K562 (cell line): ENCODE results near the gene FAM219B. TPM values are rescaled to one million over a fixed set of nuclear protein-coding genes. Genes with fewer than 3 reads are reported as not detected.

Experiments used
- ATF6 ChIP-seq: sonication (generic); formaldehyde crosslinking; IDR thresholded peaks from 2 replicates; pipeline ENCODE4 v1.4.0; 2020; ENCODE audit warnings: mild to moderate bottlenecking, missing genetic modification reagents
- CBX3 ChIP-seq, 2 experiments: IDR thresholded peaks; 1 replicate in 1 of 2; 2 replicates in 1 of 2; pipeline ENCODE4 v1.6.1; 2012; ENCODE audit warnings: inconsistent platforms in 2 of 2, low read length in 2 of 2, borderline replicate concordance in 1 of 2, control low read depth in 1 of 2
- E2F5 ChIP-seq: sonication (generic); formaldehyde crosslinking; IDR thresholded peaks from 2 replicates; pipeline ENCODE4 v1.8.0; 2022; ENCODE audit warnings: mild to moderate bottlenecking, missing genetic modification reagents
- FIP1L1 ChIP-seq: fragments of 200-400 bp; formaldehyde crosslinking; IDR thresholded peaks from 2 replicates; pipeline ENCODE4 v1.6.1; 2018; ENCODE audit warnings: mild to moderate bottlenecking, low read depth, low read length; ENCODE audit not compliant: poor library complexity, severe bottlenecking
- HDAC1 ChIP-seq, 2 experiments: fragments of 450-650 bp; IDR thresholded peaks; 2 replicates each; pipeline ENCODE4 v1.6.1; 2016 to 2017; ENCODE audit warnings: inconsistent platforms in 1 of 2, mild to moderate bottlenecking in 1 of 2, moderate library complexity in 1 of 2
- HDAC3 ChIP-seq: fragments of 450-650 bp; IDR thresholded peaks from 2 replicates; pipeline ENCODE4 v1.6.1; 2018; ENCODE audit warnings: borderline replicate concordance, mild to moderate bottlenecking, moderate library complexity; ENCODE audit not compliant: partially characterized antibody
- HMBOX1 ChIP-seq: sonication (generic); IDR thresholded peaks from 2 replicates; pipeline ENCODE4 v1.6.1; 2016
- IRF2 ChIP-seq: sonication (generic); formaldehyde crosslinking; IDR thresholded peaks from 2 replicates; pipeline ENCODE4 v1.8.1; 2022; ENCODE audit warnings: mild to moderate bottlenecking, missing genetic modification reagents
- LEF1 ChIP-seq: fragments of 450-650 bp; IDR thresholded peaks from 2 replicates; pipeline ENCODE4 v1.6.1; 2016; ENCODE audit warnings: mild to moderate bottlenecking
- MTA3 ChIP-seq: fragments of 450-650 bp; formaldehyde crosslinking; IDR thresholded peaks from 2 replicates; pipeline ENCODE4 v1.6.1; 2017; ENCODE audit warnings: mild to moderate bottlenecking, borderline replicate concordance
- NBN ChIP-seq: fragments of 450-650 bp; IDR thresholded peaks from 2 replicates; pipeline ENCODE4 v1.6.1; 2016; ENCODE audit warnings: low read depth, mild to moderate bottlenecking
- SLC30A9 ChIP-seq: fragments of 250-450 bp; sonication (Bioruptor Pico); IDR thresholded peaks from 2 replicates; pipeline ENCODE4 v1.8.0; 2022; ENCODE audit warnings: mild to moderate bottlenecking, moderate library complexity
- SMARCA5 ChIP-seq: fragments of 450-650 bp; IDR thresholded peaks from 2 replicates; pipeline ENCODE4 v1.6.1; 2016
- SP1 ChIP-seq: sonication (generic); formaldehyde crosslinking; IDR thresholded peaks from 2 replicates; pipeline ENCODE4 v1.8.1; 2022; ENCODE audit warnings: mild to moderate bottlenecking, missing genetic modification reagents
- SPI1 ChIP-seq: IDR thresholded peaks from 2 replicates; pipeline ENCODE4 v1.6.1; 2011; ENCODE audit warnings: low read depth, low read length, control low read depth, borderline replicate concordance
- TBP ChIP-seq: optimal IDR thresholded peaks from 2 replicates; pipeline ENCODE3; 2011; ENCODE audit warnings: low read depth, low read length, improper control_type of control experiment
- TEAD4 ChIP-seq, 2 experiments: sonication (generic) in 1 of 2; formaldehyde crosslinking in 1 of 2; IDR thresholded peaks; 2 replicates each; pipeline versions ENCODE4 v1.6.1 to v1.8.0; 2012 to 2022; ENCODE audit warnings: borderline replicate concordance in 1 of 2, inconsistent platforms in 1 of 2, low read length in 1 of 2, mild to moderate bottlenecking in 1 of 2, missing genetic modification reagents in 1 of 2
- VEZF1 ChIP-seq: fragments of 200-800 bp; sonication (Bioruptor generic); IDR thresholded peaks from 2 replicates; pipeline ENCODE4 v1.6.1; 2017; ENCODE audit warnings: missing genetic modification characterization, missing compliant biosample characterization
- ZBTB2 ChIP-seq: fragments of 450-650 bp; IDR thresholded peaks from 2 replicates; pipeline ENCODE4 v1.6.1; 2016; ENCODE audit warnings: antibody characterized with exemption
- ZNF12 ChIP-seq: sonication (generic); formaldehyde crosslinking; IDR thresholded peaks from 2 replicates; pipeline ENCODE4 v1.4.0; 2020; ENCODE audit warnings: mild to moderate bottlenecking, missing genetic modification reagents
- ZNF347 ChIP-seq: fragments of 450-650 bp; formaldehyde crosslinking; IDR thresholded peaks from 2 replicates; pipeline ENCODE4 v1.4.0; 2020; ENCODE audit warnings: low read depth, mild to moderate bottlenecking, moderate library complexity
- polyA plus RNA-seq, 8 experiments: library from polyadenylated mRNA; depleted of rRNA in 4 of 8; stranded (reverse) in 5 of 8; unstranded in 3 of 8; fragments of >200 nt; fragmentation: Nextera tagmentation in 2 of 8; fragmentation: Illumina TruSeq in 1 of 8; extraction: Ambion mirVana in 2 of 8; extraction: Trizol in 1 of 8; gene quantifications; 2 replicates each; pipeline versions ENCODE4 v1.2.1 to v1.2.3, GENCODE V29; 2011 to 2014; ENCODE audit warnings: inconsistent platforms in 1 of 8, missing spikeins in 1 of 8
- total RNA-seq, 7 experiments: library from RNA; depleted of rRNA in 6 of 7; stranded (reverse); fragments of >200 nt in 6 of 7; fragmentation: Illumina TruSeq in 2 of 7; extraction: Trizol in 2 of 7; gene quantifications; 2 replicates each; pipeline versions ENCODE4 v1.2.1 to v1.2.3, GENCODE V29; 2011 to 2021; ENCODE audit warnings: low replicate concordance in 1 of 7

The FAM219B gene
- total and polyA plus RNA-seq, 9 of the 15 experiments (the other 6 are each of a cell fraction or from before 2014, with no cell fraction given) = 6.8 to 50.4 (median 29.4) TPM

GRCh38 chr15:74889390-74889882, 17.2 kb downstream of the FAM219B start (continued):
- 0 out of 2 replicates have a peak, but pooled peaks have one; percentile 19 for TF ChIP-seq MTA3
- no peak; the same call in 1 of the 2 replicates for TF ChIP-seq NBN
- TF ChIP-seq LEF1 = 0 out of 2 replicates have a peak, but pooled peaks have one; percentile 21
- TF ChIP-seq IRF2 (CRISPR knock-in tag) = no peak
- peak in 1 of 2 experiments; percentile 46; a peak in 1 of 4 replicates for TF ChIP-seq HDAC1 (IDR thresholded peaks at IDR 0.05)
- 0 out of 2 replicates have a peak, but pooled peaks have one; percentile 19 for TF ChIP-seq TEAD4 (IDR thresholded peaks at IDR 0.05; ENCODE audit: low read length)
- no peak for TF ChIP-seq TEAD4 (CRISPR knock-in tag; IDR thresholded peaks at IDR 0.05; ENCODE audit: borderline replicate concordance)
- TF ChIP-seq SLC30A9 (CRISPR knock-in tag) = no peak
- TF ChIP-seq TBP = peak; percentile 10
- TF ChIP-seq CBX3 (IDR thresholded peaks at IDR 0.05; ENCODE audit: borderline replicate concordance in 1 of 2, low read length in 2 of 2) = 0 out of 3 replicates have a peak, but pooled peaks of 1 of the 2 experiments have one; percentile 20
- TF ChIP-seq HDAC3 = no peak
- peak; percentile 30; the same call in 1 of the 2 replicates for TF ChIP-seq SP1 (CRISPR knock-in tag)
- no peak for TF ChIP-seq FIP1L1
- no peak; the same call in 1 of the 2 replicates for TF ChIP-seq VEZF1 (CRISPR knock-in tag)
- TF ChIP-seq SMARCA5 = 0 out of 2 replicates have a peak, but pooled peaks have one; percentile 53
- TF ChIP-seq ZNF12 (CRISPR knock-in tag) = 0 out of 2 replicates have a peak, but pooled peaks have one; percentile 26
- TF ChIP-seq ATF6 (CRISPR knock-in tag) = peak; percentile 38; the same call in 1 of the 2 replicates
- no peak for TF ChIP-seq ZNF347 (CRISPR knock-in tag)
- TF ChIP-seq ZBTB2 = no peak
- TF ChIP-seq E2F5 = 0 out of 2 replicates have a peak, but pooled peaks have one; percentile 15
- TF ChIP-seq SPI1 = peak; percentile 48; the same call in 1 of the 2 replicates
- TF ChIP-seq HMBOX1 = 0 out of 2 replicates have a peak, but pooled peaks have one; percentile 12
